Measurements from ENCODE around the gene CNIH2. TPM values are rescaled to one million over a fixed set of nuclear protein-coding genes. Genes with fewer than 3 reads are reported as not detected.
A peak's percentile ranks its signal among the peaks of the same experiment; 100 is the strongest.

Gene CNIH2
- total RNA-seq, 3 donors from 2014 or later, result 1.0 to 1.9 (median 1.3) TPM

DNA sequence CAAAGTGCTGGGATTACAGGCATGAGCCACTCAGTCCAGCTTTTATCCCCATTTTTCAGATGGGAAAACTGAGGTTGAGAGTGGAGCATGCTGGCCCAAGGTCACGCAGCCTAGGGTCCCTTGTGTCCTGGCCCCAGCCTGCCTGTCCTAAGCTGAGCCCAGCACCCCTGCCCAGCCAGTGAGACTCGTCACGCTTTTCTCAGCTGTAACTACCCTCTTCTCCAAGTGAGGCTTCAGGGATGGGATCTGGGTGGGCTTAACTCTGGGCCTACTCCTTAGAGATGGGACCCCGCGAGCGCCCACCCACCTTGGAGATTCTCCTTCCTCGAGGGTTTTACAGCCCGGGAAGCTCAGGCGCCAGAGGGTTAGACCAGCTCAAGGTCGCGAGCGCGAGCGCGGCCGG, 13.3 kb downstream of the CNIH2 start:
- TF ChIP-seq, protein P1, sequence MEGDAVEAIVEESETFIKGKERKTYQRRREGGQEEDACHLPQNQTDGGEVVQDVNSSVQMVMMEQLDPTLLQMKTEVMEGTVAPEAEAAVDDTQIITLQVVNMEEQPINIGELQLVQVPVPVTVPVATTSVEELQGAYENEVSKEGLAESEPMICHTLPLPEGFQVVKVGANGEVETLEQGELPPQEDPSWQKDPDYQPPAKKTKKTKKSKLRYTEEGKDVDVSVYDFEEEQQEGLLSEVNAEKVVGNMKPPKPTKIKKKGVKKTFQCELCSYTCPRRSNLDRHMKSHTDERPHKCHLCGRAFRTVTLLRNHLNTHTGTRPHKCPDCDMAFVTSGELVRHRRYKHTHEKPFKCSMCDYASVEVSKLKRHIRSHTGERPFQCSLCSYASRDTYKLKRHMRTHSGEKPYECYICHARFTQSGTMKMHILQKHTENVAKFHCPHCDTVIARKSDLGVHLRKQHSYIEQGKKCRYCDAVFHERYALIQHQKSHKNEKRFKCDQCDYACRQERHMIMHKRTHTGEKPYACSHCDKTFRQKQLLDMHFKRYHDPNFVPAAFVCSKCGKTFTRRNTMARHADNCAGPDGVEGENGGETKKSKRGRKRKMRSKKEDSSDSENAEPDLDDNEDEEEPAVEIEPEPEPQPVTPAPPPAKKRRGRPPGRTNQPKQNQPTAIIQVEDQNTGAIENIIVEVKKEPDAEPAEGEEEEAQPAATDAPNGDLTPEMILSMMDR (IDR thresholded peaks at IDR 0.05), result no peak
- no peaks in the 10 kb centered on the region for H3K9me3 ChIP-seq
- no peak overlapping the region for H3K4me3 ChIP-seq
- ATAC-seq, result no peak
- peaks cover 31% of the 10 kb centered on the region for H3K4me1 ChIP-seq (ENCODE audit: low read depth)
- no peaks in the 10 kb centered on the region for H3K36me3 ChIP-seq (ENCODE audit: low read depth)
- intact Hi-C loops (cut with DNase I, micrococcal nuclease), result no loop called here
- DNase-seq, result peak in 1 of 3 donors; percentile 45

DNA sequence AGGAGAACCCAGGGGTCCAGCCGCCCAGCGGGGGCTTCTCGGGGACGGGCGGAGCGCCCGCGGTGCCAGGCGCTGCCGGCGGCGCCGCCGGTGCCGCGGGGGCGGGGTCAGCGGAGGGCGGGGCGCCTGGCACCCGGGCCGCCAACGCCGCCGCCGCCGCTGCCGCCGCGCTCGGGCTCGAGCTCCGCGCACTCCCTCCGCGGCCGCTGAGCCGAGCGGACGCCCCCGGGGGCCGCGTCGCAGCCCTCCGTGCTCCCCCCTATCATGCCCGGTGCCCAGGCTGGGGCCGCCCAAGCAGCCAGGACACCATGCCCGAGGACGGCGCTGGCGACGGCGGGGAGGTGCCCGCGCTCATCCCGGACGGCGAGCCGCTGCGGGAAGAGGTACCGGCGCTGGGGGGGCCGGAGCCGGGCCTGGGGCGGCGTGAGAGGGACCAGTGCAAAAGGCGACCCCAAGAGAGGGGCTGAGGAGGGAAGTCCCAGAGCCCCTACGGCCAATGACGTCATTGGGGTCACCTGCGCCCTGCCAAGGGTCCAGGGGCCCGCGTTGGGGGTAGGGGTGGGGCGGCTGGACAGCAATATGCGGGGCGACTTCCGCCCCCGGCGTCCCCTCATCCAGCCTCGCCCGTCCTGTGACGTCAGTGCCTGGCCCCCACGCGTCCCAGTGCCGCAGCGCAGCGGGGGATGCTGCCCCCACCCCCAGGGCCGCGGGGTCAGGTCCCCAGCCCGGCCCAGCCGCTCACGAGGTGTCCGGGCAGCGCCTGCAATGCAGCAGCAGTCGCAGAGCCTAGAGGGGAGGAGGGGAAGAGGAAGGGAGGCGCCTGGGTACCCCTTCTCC, 13.9 kb downstream of the CNIH2 start, which contains the start of gene TMEM151A:
TSS of gene TMEM151A (plus strand) at position 189 of the 837 bp plus-strand sequence. CDS start at position 309, 120 bp downstream.
- Histone ChIP-seq H3K36me3 (ENCODE audit: low read depth) (no peaks in the 10 kb centered on the region), H3K4me3 (no peak within 1 kb of the TSS), H3K9me3 (no peaks in the 10 kb centered on the region), H3K4me1 (ENCODE audit: low read depth) (peaks cover 31% of the 10 kb centered on the region)
- ATAC-seq (no peak), DNase-seq (peak in 1 of 3 donors; percentile 57)
- intact Hi-C loops (cut with DNase I, micrococcal nuclease), result no loop called here
- TF ChIP-seq, protein P1 (IDR thresholded peaks at IDR 0.05), result no peak

DNA sequence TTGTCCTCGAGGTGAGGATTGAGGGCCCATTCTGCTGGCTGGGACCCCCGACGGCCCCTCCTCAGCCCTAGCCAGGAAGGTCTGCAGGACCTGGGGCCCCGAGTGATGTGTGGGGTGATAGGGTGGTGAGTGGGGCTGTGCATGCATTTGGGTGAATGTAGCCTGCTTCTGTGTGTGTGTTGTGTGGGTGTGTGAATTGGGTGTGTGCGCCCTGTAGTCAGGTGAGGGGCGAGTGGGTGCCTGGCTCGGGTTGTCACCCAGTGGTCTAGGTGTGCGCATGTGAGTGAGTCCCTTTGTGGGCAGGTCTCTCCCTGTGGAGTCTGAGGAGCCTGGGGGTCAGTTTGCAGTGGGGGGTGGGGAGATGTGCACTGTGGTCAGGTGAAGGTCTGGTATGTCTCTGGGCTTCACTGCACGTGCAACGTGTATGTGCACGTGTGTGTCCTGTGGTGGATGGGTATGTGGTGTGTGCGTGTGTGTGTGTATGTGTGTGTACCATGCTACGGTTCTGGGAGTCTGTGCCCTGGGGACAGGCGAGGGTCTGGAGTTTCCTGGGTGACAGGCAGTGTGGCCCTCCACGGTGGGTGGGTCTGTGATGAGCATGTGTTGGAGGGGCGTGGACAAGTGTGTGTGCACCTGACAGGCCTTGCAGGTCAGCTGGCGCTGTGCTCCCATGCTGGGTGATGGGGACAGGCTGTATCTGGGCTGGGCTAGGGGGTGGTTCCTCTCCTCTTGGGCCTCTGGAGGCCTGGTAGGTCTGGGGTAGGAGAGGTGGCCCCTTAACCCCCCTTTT, 14.8 kb downstream of the CNIH2 start:
- TF ChIP-seq, protein P1 (IDR thresholded peaks at IDR 0.05), result no peak
- intact Hi-C loops (cut with DNase I, micrococcal nuclease), result no loop called here
- H3K36me3 ChIP-seq (ENCODE audit: low read depth), result no peaks in the 10 kb centered on the region
- H3K4me1 ChIP-seq (ENCODE audit: low read depth), result peaks cover 28% of the 10 kb centered on the region
- H3K9me3 ChIP-seq, result no peaks in the 10 kb centered on the region
- DNase-seq, result peak in 1 of 3 donors; percentile 41
- H3K4me3 ChIP-seq, result no peak overlapping the region
- no peak for ATAC-seq

- no peak for ATAC-seq
- intact Hi-C loops (cut with DNase I, micrococcal nuclease), result no loop called here
- Histone ChIP-seq H3K36me3 (ENCODE audit: low read depth) (no peaks in the 10 kb centered on the region), H3K9me3 (no peaks in the 10 kb centered on the region), H3K4me3 (no peak overlapping the region), H3K4me1 (ENCODE audit: low read depth) (peaks cover 22% of the 10 kb centered on the region)
- TF ChIP-seq, protein P1 (IDR thresholded peaks at IDR 0.05), result no peak
- DNase-seq, result peak in 1 of 3 donors; percentile 38
These were observed 15.4 kb downstream of the CNIH2 start for GRCh38 chr11:66293352-66293751.

DNA sequence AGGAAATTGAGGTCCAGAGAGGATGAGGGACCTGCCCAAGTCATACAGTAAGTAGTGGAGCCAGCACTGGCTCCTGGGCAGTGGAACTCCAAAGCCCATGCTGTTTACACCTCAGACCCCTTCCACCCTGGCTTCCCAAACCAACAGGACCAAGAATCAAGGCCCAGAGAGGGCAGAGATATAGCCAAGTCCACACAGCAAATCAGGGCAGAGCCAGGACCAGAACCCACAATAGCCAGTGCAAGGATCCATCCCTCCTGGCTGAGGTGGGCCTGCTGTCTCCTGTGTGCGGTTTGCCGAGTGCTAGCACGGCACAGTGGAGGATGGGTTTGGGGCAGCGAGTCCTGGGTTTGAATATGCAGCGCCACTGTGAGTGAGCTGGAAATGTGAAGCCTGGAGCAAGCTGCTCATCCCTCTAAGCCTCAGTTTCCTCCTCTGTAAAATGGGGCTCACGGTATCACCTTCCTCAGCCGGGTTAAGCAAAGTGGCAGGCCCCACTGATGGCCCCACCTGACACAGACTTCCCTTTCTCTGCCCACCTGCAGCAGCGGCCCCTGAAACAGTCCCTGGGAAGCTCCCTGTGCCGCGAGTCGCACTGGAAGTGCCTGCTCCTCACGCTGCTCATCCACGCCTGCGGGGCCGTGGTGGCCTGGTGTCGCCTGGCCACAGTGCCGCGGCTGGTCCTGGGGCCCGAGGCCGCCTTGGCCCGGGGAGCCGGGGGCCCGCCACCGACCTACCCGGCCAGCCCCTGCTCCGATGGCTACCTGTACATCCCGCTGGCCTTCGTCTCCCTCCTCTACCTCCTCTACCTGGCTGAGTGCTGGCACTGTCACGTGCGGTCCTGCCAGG, 16.0 kb downstream of the CNIH2 start:
- intact Hi-C loops (cut with DNase I, micrococcal nuclease), result no loop called here
- H3K36me3 ChIP-seq (ENCODE audit: low read depth), result no peaks in the 10 kb centered on the region
- ATAC-seq, result no peak
- no peaks in the 10 kb centered on the region for H3K9me3 ChIP-seq
- H3K4me3 ChIP-seq, result no peak overlapping the region
- DNase-seq, result peak in 1 of 3 donors; percentile 34
- TF ChIP-seq, protein P1 (IDR thresholded peaks at IDR 0.05), result no peak
- H3K4me1 ChIP-seq (ENCODE audit: low read depth), result peaks cover 19% of the 10 kb centered on the region

Data from mucosa of descending colon (tissue), 3 donors.